CD14-positive monocyte (primary cell): ENCODE data around the gene TEDC1. TPM values are rescaled to one million over a fixed set of nuclear protein-coding genes. Genes with fewer than 3 reads are reported as not detected.

Source experiments
- DNase-seq, 3 donors: peaks; one replicate each; pipeline ENCODE4 v3.0.0-alpha.2; 2011 to 2022
- H2AFZ ChIP-seq: 2 replicates; pipeline ENCODE4 v1.6.0; 2012; ENCODE audit warnings: mild to moderate bottlenecking, low read depth, low read length, inconsistent platforms; ENCODE audit not compliant: insufficient read depth, poor library complexity, severe bottlenecking
- H3K27ac ChIP-seq, 2 donors: 1 replicate in 1 of 2; 2 replicates in 1 of 2; pipeline ENCODE4 v1.5.1; 2012 to 2013; ENCODE audit warnings: low read length in 2 of 2, control low read depth in 1 of 2, inconsistent platforms in 1 of 2, low read depth in 1 of 2, mild to moderate bottlenecking in 1 of 2
- H3K27me3 ChIP-seq, 2 donors: one replicate each; pipeline versions ENCODE4 v1.6.0 to v1.6.1; 2011 to 2013; ENCODE audit warnings: low read length in 2 of 2; ENCODE audit not compliant: control insufficient read depth in 2 of 2, insufficient read depth in 2 of 2
- H3K36me3 ChIP-seq, 2 donors: replicated peaks in 1 of 2; 1 replicate in 1 of 2; 2 replicates in 1 of 2; pipeline versions ENCODE4 v1.5.1 to v1.6.1; 2012 to 2013; ENCODE audit warnings: low read length in 2 of 2, control low read depth in 1 of 2, inconsistent platforms in 1 of 2, mild to moderate bottlenecking in 1 of 2; ENCODE audit not compliant: insufficient read depth in 2 of 2, control insufficient read depth in 1 of 2
- H3K4me1 ChIP-seq, 2 donors: 1 replicate in 1 of 2; 2 replicates in 1 of 2; pipeline versions ENCODE4 v1.5.1 to v1.6.1; 2012 to 2013; ENCODE audit warnings: low read length in 2 of 2, control low read depth in 1 of 2, inconsistent platforms in 1 of 2, mild to moderate bottlenecking in 1 of 2, moderate library complexity in 1 of 2; ENCODE audit not compliant: insufficient read depth in 2 of 2, control insufficient read depth in 1 of 2
- H3K4me2 ChIP-seq: replicated peaks from 2 replicates; pipeline ENCODE3; 2012; ENCODE audit warnings: low read length, moderate library complexity, mild to moderate bottlenecking; ENCODE audit not compliant: poor library complexity, severe bottlenecking; ENCODE audit errors: extremely low read depth
- H3K4me3 ChIP-seq, 3 experiments: fragments of 200-600 bp in 1 of 3; sonication (generic) in 1 of 3; replicated peaks in 1 of 3; 1 replicate in 2 of 3; 2 replicates in 1 of 3; pipeline ENCODE4 v1.5.1; 2011 to 2013; ENCODE audit warnings: low read length in 3 of 3, mild to moderate bottlenecking in 3 of 3, control low read depth in 2 of 3, low read depth in 2 of 3, inconsistent platforms in 1 of 3, moderate library complexity in 1 of 3
- H3K79me2 ChIP-seq: 2 replicates; pipeline ENCODE4 v1.6.0; 2012; ENCODE audit warnings: mild to moderate bottlenecking, control low read depth, inconsistent platforms, low read length, moderate library complexity; ENCODE audit not compliant: insufficient read depth
- H3K9ac ChIP-seq: 2 replicates; pipeline ENCODE4 v1.6.0; 2017; ENCODE audit warnings: low read length, mild to moderate bottlenecking; ENCODE audit not compliant: insufficient read depth, poor library complexity, severe bottlenecking
- H3K9me3 ChIP-seq, 2 donors: replicated peaks in 1 of 2; 1 replicate in 1 of 2; 2 replicates in 1 of 2; pipeline versions ENCODE4 v1.5.1 to v1.6.1; 2012 to 2013; ENCODE audit warnings: low read length in 2 of 2, control low read depth in 1 of 2; ENCODE audit not compliant: control insufficient read depth in 1 of 2, insufficient read depth in 1 of 2
- H4K20me1 ChIP-seq: 2 replicates; pipeline ENCODE4 v1.6.0; 2012; ENCODE audit warnings: mild to moderate bottlenecking, low read length, control low read depth, moderate library complexity; ENCODE audit not compliant: insufficient read depth
- H3K27ac Mint-ChIP-seq, 7 donors: one replicate each; pipeline ENCODE4 v1.8.0; 2020; ENCODE audit warnings: mild to moderate bottlenecking in 7 of 7, mixed read lengths in 7 of 7, moderate library complexity in 6 of 7, inconsistent platforms in 2 of 7
- H3K27me3 Mint-ChIP-seq, 3 donors: one replicate each; pipeline ENCODE4 v1.8.0; 2021 to 2022; ENCODE audit warnings: low read depth in 3 of 3, mild to moderate bottlenecking in 3 of 3, mixed read lengths in 3 of 3, moderate library complexity in 3 of 3, inconsistent platforms in 1 of 3
- H3K36me3 Mint-ChIP-seq, 2 donors: one replicate each; pipeline ENCODE4 v1.8.0; 2020; ENCODE audit warnings: mixed read lengths in 2 of 2, inconsistent platforms in 1 of 2, mild to moderate bottlenecking in 1 of 2
- H3K4me1 Mint-ChIP-seq: one replicate; pipeline ENCODE4 v1.8.0; 2020; ENCODE audit warnings: mild to moderate bottlenecking, mixed read lengths
- H3K4me3 Mint-ChIP-seq, 2 donors: one replicate each; pipeline ENCODE4 v1.8.0; 2020; ENCODE audit warnings: mild to moderate bottlenecking in 2 of 2, mixed read lengths in 2 of 2, moderate library complexity in 1 of 2
- H3K9me3 Mint-ChIP-seq, 7 donors: one replicate each; pipeline ENCODE4 v1.8.0; 2020 to 2022; ENCODE audit warnings: mixed read lengths in 7 of 7, mild to moderate bottlenecking in 6 of 7, moderate library complexity in 6 of 7, inconsistent platforms in 2 of 7
- CTCF ChIP-seq: fragments of 200-600 bp; IDR thresholded peaks from one replicate; pipeline ENCODE4 v1.8.0; 2022; ENCODE audit warnings: antibody characterized with exemption, mild to moderate bottlenecking
- WGBS: methylation state at CpG from one replicate; pipeline ENCODE4 v1.1.5; 2013; ENCODE audit warnings: missing lambda C conversion rate; ENCODE audit not compliant: insufficient coverage; 5-methylcytosine and 5-hydroxymethylcytosine counted together
- intact Hi-C, 2 donors: fragments of 100-400 bp; cut with micrococcal nuclease; formaldehyde crosslinking; loops; one replicate each; pipeline versions ENCODE4 v1.15.0 to v1.15.1; 2023
- polyA plus RNA-seq, 3 donors: library from polyadenylated mRNA; depleted of rRNA in 1 of 3; unstranded in 2 of 3; stranded (reverse) in 1 of 3; fragments of 300-500 nt in 2 of 3; fragments of >200 nt in 1 of 3; fragmentation: Illumina TruSeq in 2 of 3; gene quantifications; 1 replicate in 2 of 3; 2 replicates in 1 of 3; pipeline ENCODE4 v1.2.3, GENCODE V29; 2012 to 2021

Gene TEDC1
- polyA plus RNA-seq, 3 donors: 7.8 to 23.4 (median 9.0) TPM

GRCh38 chr14:105494606-105494929 is 3.5 kb downstream of the TEDC1 start:
- no peak overlapping the region for H2AFZ ChIP-seq
- no peak overlapping the region for H3K4me3 ChIP-seq
- H3K36me3 ChIP-seq: peaks cover 5 to 14% of the 10 kb centered on the region in 2 donors
- Mint-ChIP-seq H3K27ac (no peak overlapping the region), H3K36me3 (peaks cover 7 to 29% of the 10 kb centered on the region in 2 donors), H3K27me3 (peaks cover 1 to 5% (median 2%) of the 10 kb centered on the region in 3 donors), H3K4me3 (no peak overlapping the region), H3K9me3 (peaks cover 0 to 3% (median 0%) of the 10 kb centered on the region in 7 donors), H3K4me1 (peaks cover 5% of the 10 kb centered on the region)
- intact Hi-C loops: loop anchor here (5.0 kb wide), 3 partner anchors 47 to 742 kb away; partner anchors contain the start of genes SIVA1 (in 1 of the 2) and TEX22 (in 1 of the 2)
- no peaks in the 10 kb centered on the region for H3K9me3 ChIP-seq
- peaks cover 5% of the 10 kb centered on the region for H3K79me2 ChIP-seq
- H3K9ac ChIP-seq: no peak overlapping the region
- H3K27me3 ChIP-seq: no peaks in the 10 kb centered on the region
- H3K4me1 ChIP-seq: peaks cover 12 to 17% of the 10 kb centered on the region in 2 donors
- DNase-seq: no peak
- no peak for TF ChIP-seq CTCF
- no peak overlapping the region for H3K27ac ChIP-seq
- H4K20me1 ChIP-seq: peaks cover 18% of the 10 kb centered on the region
- 100% methylated on average over 2 of the region's 6 CpGs for WGBS
- H3K4me2 ChIP-seq: no peak overlapping the region

- Mint-ChIP-seq H3K4me1 (peaks cover 3% of the 10 kb centered on the region), H3K27me3 (peaks cover 1 to 6% (median 2%) of the 10 kb centered on the region in 3 donors), H3K27ac (no peak overlapping the region), H3K4me3 (no peak overlapping the region), H3K9me3 (peaks cover 0 to 3% (median 0%) of the 10 kb centered on the region in 7 donors), H3K36me3 (peaks cover 7 to 29% of the 10 kb centered on the region in 2 donors)
- Histone ChIP-seq H3K9me3 (no peaks in the 10 kb centered on the region), H3K27ac (no peak overlapping the region), H4K20me1 (peaks cover 17% of the 10 kb centered on the region), H3K9ac (no peak overlapping the region), H3K36me3 (peaks cover 5 to 14% of the 10 kb centered on the region in 2 donors), H3K27me3 (no peaks in the 10 kb centered on the region), H2AFZ (no peak overlapping the region), H3K79me2 (peaks cover 5% of the 10 kb centered on the region), H3K4me3 (no peak overlapping the region), H3K4me2 (no peak overlapping the region), H3K4me1 (peaks cover 8 to 12% of the 10 kb centered on the region in 2 donors)
- TF ChIP-seq CTCF: no peak
- intact Hi-C loops: no loop called here
- DNase-seq: peak in 1 of 3 donors; percentile 3
- WGBS: 97% methylated on average over 18 of the region's 18 CpGs
Observed at GRCh38 chr14:105495101-105495989, 4.3 kb downstream of the TEDC1 start.
